Body of pancreas (tissue), 4 donors: ENCODE measurements around the gene IGSF21. TPM values are rescaled to one million over a fixed set of nuclear protein-coding genes. Genes with fewer than 3 reads are reported as not detected.
A peak's percentile ranks its signal among the peaks of the same experiment; 100 is the strongest.

Experiments
- ATAC-seq: fragments of 150-250 bp; one replicate; pipeline ENCODE4 v1.9.1; 2016
- DNase-seq, 4 donors: peaks; one replicate each; pipeline ENCODE4 v3.0.0-alpha.2; 2019
- H3K27ac ChIP-seq, 4 donors: fragments of 200-600 bp; sonication (generic); 1 replicate in 3 of 4; 2 replicates in 1 of 4; pipeline versions ENCODE4 v1.5.1 to v1.6.1; 2016 to 2019; ENCODE audit warnings: mild to moderate bottlenecking in 1 of 4, mixed read lengths in 1 of 4, moderate library complexity in 1 of 4
- H3K27me3 ChIP-seq, 2 donors: fragments of 200-600 bp; sonication (generic); one replicate each; pipeline ENCODE4 v1.6.0; 2016; ENCODE audit warnings: mild to moderate bottlenecking in 1 of 2
- H3K36me3 ChIP-seq, 2 donors: fragments of 200-600 bp; sonication (generic); replicated peaks in 1 of 2; 2 replicates each; pipeline ENCODE4 v1.5.1; 2016; ENCODE audit warnings: low read depth in 2 of 2; ENCODE audit not compliant: insufficient read depth in 1 of 2
- H3K4me1 ChIP-seq: fragments of 200-600 bp; sonication (generic); one replicate; pipeline ENCODE4 v1.6.0; 2016
- H3K4me3 ChIP-seq, 2 donors: fragments of 200-600 bp; sonication (generic); 1 replicate in 1 of 2; 2 replicates in 1 of 2; pipeline ENCODE4 v1.5.1; 2016 to 2019
- H3K9me3 ChIP-seq, 3 donors: fragments of 200-600 bp; sonication (generic); 1 replicate in 2 of 3; 2 replicates in 1 of 3; pipeline ENCODE4 v1.5.1; 2016
- CTCF ChIP-seq, 7 experiments: fragments of 450-650 bp in 4 of 7; fragments of 200-600 bp in 3 of 7; sonication (generic) in 3 of 7; IDR thresholded peaks; one replicate each; pipeline ENCODE4 v1.5.1; 2016 to 2019; ENCODE audit warnings: antibody characterized with exemption in 7 of 7
- POLR2A ChIP-seq, 3 donors: fragments of 450-650 bp; IDR thresholded peaks; one replicate each; pipeline ENCODE4 v1.6.1; 2016; ENCODE audit warnings: antibody characterized with exemption in 3 of 3, mild to moderate bottlenecking in 2 of 3
- WGBS, 2 donors: methylation state at CpG; one replicate each; pipeline ENCODE4 v1.1.5; 2017; 5-methylcytosine and 5-hydroxymethylcytosine counted together
- intact Hi-C: fragments of 100-400 bp; cut with DNase I; formaldehyde crosslinking; loops from one replicate; pipeline ENCODE4 v1.15.1; 2023
- total RNA-seq, 2 donors: library from RNA; depleted of rRNA; stranded (reverse); fragments of >200 nt; gene quantifications; one replicate each; pipeline ENCODE4 v1.1.0, GENCODE V29; 2016

Gene IGSF21
- total RNA-seq, 2 donors from 2014 or later = 0.33 to 2.1 TPM

GRCh38 chr1:18239671-18240070, 132.1 kb downstream of the IGSF21 start:
- WGBS, 2 donors = 53 to 65% methylated on average over 4 of the region's 4 CpGs
- no peaks in the 10 kb centered on the region for H3K9me3 ChIP-seq
- H3K27me3 ChIP-seq = peaks cover 0 to 5% of the 10 kb centered on the region in 2 donors
- H3K36me3 ChIP-seq = no peaks in the 10 kb centered on the region
- no peak for DNase-seq
- ATAC-seq = no peak
- no peak overlapping the region for H3K27ac ChIP-seq
- intact Hi-C loops = no loop called here
- TF ChIP-seq POLR2A (IDR thresholded peaks at IDR 0.05) (no peak), CTCF (IDR thresholded peaks at IDR 0.05) (no peak)
- no peak overlapping the region for H3K4me3 ChIP-seq
- H3K4me1 ChIP-seq = no peaks in the 10 kb centered on the region

DNA sequence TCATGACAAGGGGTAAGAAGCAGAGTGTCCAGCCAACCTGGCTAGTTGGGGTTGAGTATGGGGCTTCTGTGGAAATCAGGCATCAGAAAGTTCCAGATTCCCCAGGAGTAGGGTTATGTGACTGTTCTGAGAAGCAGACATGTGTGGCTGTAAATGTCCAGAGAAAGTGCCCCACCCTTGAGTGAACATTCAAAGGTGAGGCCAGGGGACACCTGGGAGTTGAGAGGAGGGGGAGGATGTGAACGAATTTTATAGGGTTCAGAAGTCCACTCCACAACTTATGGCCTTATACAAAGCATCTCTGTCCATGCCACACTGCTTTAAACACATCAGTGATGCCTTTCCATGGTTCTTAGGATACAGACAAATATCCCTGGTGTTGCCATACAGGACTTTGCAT, 133.3 kb downstream of the IGSF21 start:
- TF ChIP-seq CTCF (IDR thresholded peaks at IDR 0.05) (no peak), POLR2A (IDR thresholded peaks at IDR 0.05) (no peak)
- Histone ChIP-seq H3K27me3 (peaks cover 0 to 5% of the 10 kb centered on the region in 2 donors), H3K36me3 (no peaks in the 10 kb centered on the region), H3K4me1 (no peaks in the 10 kb centered on the region), H3K4me3 (no peak overlapping the region), H3K9me3 (no peaks in the 10 kb centered on the region), H3K27ac (no peak overlapping the region)
- DNase-seq (no peak), ATAC-seq (no peak)
- intact Hi-C loops = no loop called here
- WGBS, 2 donors = 0 to 14% methylated on average over 1 of the region's 1 CpG

GRCh38 chr1:18241891-18242290, 134.3 kb downstream of the IGSF21 start:
- 44 to 61% methylated on average over 2 to 7 of the region's 7 CpGs for WGBS, 2 donors
- ATAC-seq = no peak

GRCh38 chr1:18243503-18244175, 136.0 kb downstream of the IGSF21 start:
- WGBS, 2 donors = 40 to 54% methylated on average over 8 to 10 of the region's 10 CpGs

More at GRCh38 chr1:18241891-18242290, 134.3 kb downstream of the IGSF21 start:
- DNase-seq = peak in 2 of 4 donors; percentile 7 to 15
- Histone ChIP-seq H3K4me3 (no peak overlapping the region), H3K9me3 (no peaks in the 10 kb centered on the region), H3K36me3 (no peaks in the 10 kb centered on the region), H3K27me3 (peaks cover 0 to 5% of the 10 kb centered on the region in 2 donors), H3K4me1 (no peaks in the 10 kb centered on the region), H3K27ac (no peak overlapping the region)
- intact Hi-C loops = no loop called here
- no peak for TF ChIP-seq POLR2A (IDR thresholded peaks at IDR 0.05)
- TF ChIP-seq CTCF (IDR thresholded peaks at IDR 0.05) = no peak

More at GRCh38 chr1:18243503-18244175, 136.0 kb downstream of the IGSF21 start:
- no peaks in the 10 kb centered on the region for H3K36me3 ChIP-seq
- TF ChIP-seq POLR2A (IDR thresholded peaks at IDR 0.05) (no peak), CTCF (IDR thresholded peaks at IDR 0.05) (no peak)
- H3K27ac ChIP-seq = no peak overlapping the region
- no peaks in the 10 kb centered on the region for H3K9me3 ChIP-seq
- no peaks in the 10 kb centered on the region for H3K4me1 ChIP-seq
- DNase-seq = no peak
- H3K4me3 ChIP-seq = no peak overlapping the region
- peaks cover 0 to 5% of the 10 kb centered on the region in 2 donors for H3K27me3 ChIP-seq
- no peak for ATAC-seq
- intact Hi-C loops = no loop called here
